ENCODE measurements around the gene RAD23A.

The RAD23A gene

DNA sequence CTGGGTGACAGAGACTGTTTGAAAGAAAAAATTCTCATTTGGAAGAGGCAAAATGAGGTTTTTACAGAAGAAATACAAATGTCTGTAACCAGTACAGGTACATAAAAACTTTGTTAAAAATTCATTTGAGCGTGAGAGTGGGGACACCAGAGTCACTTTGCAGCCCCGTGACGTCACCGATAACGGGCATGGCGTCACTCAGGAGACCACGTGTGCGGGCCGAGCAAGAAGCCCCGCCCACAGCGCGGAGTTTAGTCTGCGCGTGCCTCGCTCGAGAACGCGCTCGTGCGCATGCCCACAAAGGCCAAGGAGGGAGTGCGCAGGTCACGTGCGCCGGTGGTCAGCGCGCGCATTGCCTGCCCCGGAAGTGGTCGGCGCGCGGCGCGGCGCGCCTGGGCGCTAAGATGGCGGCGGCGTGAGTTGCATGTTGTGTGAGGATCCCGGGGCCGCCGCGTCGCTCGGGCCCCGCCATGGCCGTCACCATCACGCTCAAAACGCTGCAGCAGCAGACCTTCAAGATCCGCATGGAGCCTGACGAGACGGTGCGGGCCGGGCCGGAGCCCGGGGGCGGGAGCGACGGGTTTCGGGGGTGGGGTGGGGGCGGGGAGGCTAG, at the start of gene RAD23A (continued):
- peak; percentile 96 for TF ChIP-seq YY2 (tag by site-specific recombination; IDR thresholded peaks at IDR 0.05)
- no peak for TF ChIP-seq ZNF350 (tag by site-specific recombination; IDR thresholded peaks at IDR 0.05)
- TF ChIP-seq, protein P1, sequence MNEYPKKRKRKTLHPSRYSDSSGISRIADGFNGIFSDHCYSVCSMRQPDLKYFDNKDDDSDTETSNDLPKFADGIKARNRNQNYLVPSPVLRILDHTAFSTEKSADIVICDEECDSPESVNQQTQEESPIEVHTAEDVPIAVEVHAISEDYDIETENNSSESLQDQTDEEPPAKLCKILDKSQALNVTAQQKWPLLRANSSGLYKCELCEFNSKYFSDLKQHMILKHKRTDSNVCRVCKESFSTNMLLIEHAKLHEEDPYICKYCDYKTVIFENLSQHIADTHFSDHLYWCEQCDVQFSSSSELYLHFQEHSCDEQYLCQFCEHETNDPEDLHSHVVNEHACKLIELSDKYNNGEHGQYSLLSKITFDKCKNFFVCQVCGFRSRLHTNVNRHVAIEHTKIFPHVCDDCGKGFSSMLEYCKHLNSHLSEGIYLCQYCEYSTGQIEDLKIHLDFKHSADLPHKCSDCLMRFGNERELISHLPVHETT (tag by site-specific recombination; IDR thresholded peaks at IDR 0.05) = no peak; the same call in 1 of the 2 replicates
- TF ChIP-seq ZNF664 (tag by site-specific recombination; IDR thresholded peaks at IDR 0.05) = no peak
- TF ChIP-seq ZNF404 (tag by site-specific recombination; IDR thresholded peaks at IDR 0.05) = no peak
- TF ChIP-seq ZNF555 (tag by site-specific recombination; conservative IDR thresholded peaks at IDR 0.05) = no peak
- TF ChIP-seq ZSCAN23 (tag by site-specific recombination; IDR thresholded peaks at IDR 0.05) = no peak
- TF ChIP-seq ZNF24 (tag by site-specific recombination; IDR thresholded peaks at IDR 0.05) = 0 out of 2 replicates have a peak, but pooled peaks have one; percentile 30
- no peak for TF ChIP-seq ZNF2 (tag by site-specific recombination; IDR thresholded peaks at IDR 0.05)
- no peak for TF ChIP-seq ZNF677 (tag by site-specific recombination; IDR thresholded peaks at IDR 0.05)
- TF ChIP-seq, protein P2, sequence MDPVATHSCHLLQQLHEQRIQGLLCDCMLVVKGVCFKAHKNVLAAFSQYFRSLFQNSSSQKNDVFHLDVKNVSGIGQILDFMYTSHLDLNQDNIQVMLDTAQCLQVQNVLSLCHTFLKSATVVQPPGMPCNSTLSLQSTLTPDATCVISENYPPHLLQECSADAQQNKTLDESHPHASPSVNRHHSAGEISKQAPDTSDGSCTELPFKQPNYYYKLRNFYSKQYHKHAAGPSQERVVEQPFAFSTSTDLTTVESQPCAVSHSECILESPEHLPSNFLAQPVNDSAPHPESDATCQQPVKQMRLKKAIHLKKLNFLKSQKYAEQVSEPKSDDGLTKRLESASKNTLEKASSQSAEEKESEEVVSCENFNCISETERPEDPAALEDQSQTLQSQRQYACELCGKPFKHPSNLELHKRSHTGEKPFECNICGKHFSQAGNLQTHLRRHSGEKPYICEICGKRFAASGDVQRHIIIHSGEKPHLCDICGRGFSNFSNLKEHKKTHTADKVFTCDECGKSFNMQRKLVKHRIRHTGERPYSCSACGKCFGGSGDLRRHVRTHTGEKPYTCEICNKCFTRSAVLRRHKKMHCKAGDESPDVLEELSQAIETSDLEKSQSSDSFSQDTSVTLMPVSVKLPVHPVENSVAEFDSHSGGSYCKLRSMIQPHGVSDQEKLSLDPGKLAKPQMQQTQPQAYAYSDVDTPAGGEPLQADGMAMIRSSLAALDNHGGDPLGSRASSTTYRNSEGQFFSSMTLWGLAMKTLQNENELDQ (tag by site-specific recombination; IDR thresholded peaks at IDR 0.05; ENCODE audit: low read depth) = no peak
- no peak; the same call in 1 of the 2 replicates for TF ChIP-seq ZNF16 (tag by site-specific recombination; IDR thresholded peaks at IDR 0.05; ENCODE audit: low read depth)
- TF ChIP-seq SCRT1 (tag by site-specific recombination; IDR thresholded peaks at IDR 0.05; ENCODE audit: borderline replicate concordance) = no peak
- TF ChIP-seq ZBTB21 (tag by site-specific recombination; IDR thresholded peaks at IDR 0.05) = peak; percentile 100
- TF ChIP-seq ZNF548 (tag by site-specific recombination; IDR thresholded peaks at IDR 0.05) = no peak
- no peak for TF ChIP-seq ZNF18 (tag by site-specific recombination; IDR thresholded peaks at IDR 0.05)
- TF ChIP-seq SALL2 (tag by site-specific recombination; IDR thresholded peaks at IDR 0.05; ENCODE audit: borderline replicate concordance) = no peak
- TF ChIP-seq, protein P3, sequence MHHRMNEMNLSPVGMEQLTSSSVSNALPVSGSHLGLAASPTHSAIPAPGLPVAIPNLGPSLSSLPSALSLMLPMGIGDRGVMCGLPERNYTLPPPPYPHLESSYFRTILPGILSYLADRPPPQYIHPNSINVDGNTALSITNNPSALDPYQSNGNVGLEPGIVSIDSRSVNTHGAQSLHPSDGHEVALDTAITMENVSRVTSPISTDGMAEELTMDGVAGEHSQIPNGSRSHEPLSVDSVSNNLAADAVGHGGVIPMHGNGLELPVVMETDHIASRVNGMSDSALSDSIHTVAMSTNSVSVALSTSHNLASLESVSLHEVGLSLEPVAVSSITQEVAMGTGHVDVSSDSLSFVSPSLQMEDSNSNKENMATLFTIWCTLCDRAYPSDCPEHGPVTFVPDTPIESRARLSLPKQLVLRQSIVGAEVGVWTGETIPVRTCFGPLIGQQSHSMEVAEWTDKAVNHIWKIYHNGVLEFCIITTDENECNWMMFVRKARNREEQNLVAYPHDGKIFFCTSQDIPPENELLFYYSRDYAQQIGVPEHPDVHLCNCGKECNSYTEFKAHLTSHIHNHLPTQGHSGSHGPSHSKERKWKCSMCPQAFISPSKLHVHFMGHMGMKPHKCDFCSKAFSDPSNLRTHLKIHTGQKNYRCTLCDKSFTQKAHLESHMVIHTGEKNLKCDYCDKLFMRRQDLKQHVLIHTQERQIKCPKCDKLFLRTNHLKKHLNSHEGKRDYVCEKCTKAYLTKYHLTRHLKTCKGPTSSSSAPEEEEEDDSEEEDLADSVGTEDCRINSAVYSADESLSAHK (tag by site-specific recombination; IDR thresholded peaks at IDR 0.05) = peak; percentile 11; the same call in 1 of the 2 replicates
- TF ChIP-seq SP2 (tag by site-specific recombination; IDR thresholded peaks at IDR 0.05) = peak; percentile 86
- TF ChIP-seq, protein P4, sequence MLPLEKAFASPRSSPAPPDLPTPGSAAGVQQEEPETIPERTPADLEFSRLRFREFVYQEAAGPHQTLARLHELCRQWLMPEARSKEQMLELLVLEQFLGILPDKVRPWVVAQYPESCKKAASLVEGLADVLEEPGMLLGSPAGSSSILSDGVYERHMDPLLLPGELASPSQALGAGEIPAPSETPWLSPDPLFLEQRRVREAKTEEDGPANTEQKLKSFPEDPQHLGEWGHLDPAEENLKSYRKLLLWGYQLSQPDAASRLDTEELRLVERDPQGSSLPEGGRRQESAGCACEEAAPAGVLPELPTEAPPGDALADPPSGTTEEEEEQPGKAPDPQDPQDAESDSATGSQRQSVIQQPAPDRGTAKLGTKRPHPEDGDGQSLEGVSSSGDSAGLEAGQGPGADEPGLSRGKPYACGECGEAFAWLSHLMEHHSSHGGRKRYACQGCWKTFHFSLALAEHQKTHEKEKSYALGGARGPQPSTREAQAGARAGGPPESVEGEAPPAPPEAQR (tag by site-specific recombination; IDR thresholded peaks at IDR 0.05) = no peak
- peak; percentile 100 for TF ChIP-seq ZNF629 (tag by site-specific recombination; IDR thresholded peaks at IDR 0.05)
- no peak for TF ChIP-seq ZNF777 (tag by site-specific recombination; IDR thresholded peaks at IDR 0.05; ENCODE audit: borderline replicate concordance)
- no peak for TF ChIP-seq ZNF514 (tag by site-specific recombination; IDR thresholded peaks at IDR 0.05)
- TF ChIP-seq ZFP41 (tag by site-specific recombination; IDR thresholded peaks at IDR 0.05; ENCODE audit: borderline replicate concordance) = no peak
- TF ChIP-seq ZNF248 (tag by site-specific recombination; IDR thresholded peaks at IDR 0.05) = no peak
- TF ChIP-seq, protein P5, sequence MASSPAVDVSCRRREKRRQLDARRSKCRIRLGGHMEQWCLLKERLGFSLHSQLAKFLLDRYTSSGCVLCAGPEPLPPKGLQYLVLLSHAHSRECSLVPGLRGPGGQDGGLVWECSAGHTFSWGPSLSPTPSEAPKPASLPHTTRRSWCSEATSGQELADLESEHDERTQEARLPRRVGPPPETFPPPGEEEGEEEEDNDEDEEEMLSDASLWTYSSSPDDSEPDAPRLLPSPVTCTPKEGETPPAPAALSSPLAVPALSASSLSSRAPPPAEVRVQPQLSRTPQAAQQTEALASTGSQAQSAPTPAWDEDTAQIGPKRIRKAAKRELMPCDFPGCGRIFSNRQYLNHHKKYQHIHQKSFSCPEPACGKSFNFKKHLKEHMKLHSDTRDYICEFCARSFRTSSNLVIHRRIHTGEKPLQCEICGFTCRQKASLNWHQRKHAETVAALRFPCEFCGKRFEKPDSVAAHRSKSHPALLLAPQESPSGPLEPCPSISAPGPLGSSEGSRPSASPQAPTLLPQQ (tag by site-specific recombination; IDR thresholded peaks at IDR 0.05) = peak; percentile 44; the same call in 1 of the 2 replicates
- no peak for TF ChIP-seq ZNF184 (tag by site-specific recombination; IDR thresholded peaks at IDR 0.05)
- TF ChIP-seq CTCF (tag by site-specific recombination; IDR thresholded peaks at IDR 0.05) = no peak

Measured in HEK293 (cell line).